Measurements from ENCODE around the gene EPN1. TPM values are rescaled to one million over a fixed set of nuclear protein-coding genes. Genes with fewer than 3 reads are reported as not detected.

Gene EPN1
- total and polyA plus RNA-seq, 2 experiments from 2014 or later = 47.1 to 223 TPM

DNA sequence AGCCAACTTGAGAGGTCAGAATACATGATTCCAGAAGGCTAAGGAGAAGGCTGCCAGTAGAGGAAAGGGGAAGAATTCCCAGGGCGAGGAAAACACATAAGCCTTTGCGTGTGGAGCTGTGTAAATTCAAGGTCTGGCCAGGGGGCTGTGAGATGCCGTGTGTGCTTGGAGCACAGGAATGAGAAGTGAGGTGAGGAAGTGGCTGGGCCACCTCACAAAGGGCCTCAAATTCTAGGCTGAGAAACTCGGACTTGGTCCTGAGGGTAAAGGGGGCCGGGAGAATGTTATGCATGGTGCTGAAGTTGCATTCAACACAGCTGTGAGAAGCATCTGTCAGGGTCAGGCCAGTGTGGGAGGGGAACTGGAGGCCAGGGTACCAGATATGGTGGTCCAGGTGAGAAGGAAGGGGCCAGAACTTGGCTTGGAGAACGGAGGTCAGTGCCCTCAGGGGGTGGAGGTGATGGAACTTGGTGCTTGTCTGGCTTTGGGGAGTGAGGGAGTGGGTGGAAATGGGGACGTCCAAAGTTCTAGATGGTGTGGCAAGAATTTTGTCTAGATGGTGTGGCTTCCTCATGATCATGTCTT lies 39.1 kb upstream of the EPN1 start:
- peaks cover 3% of the 10 kb centered on the region; the same call in 1 of the 2 replicates for H3K9me2 ChIP-seq (ENCODE audit: insufficient read depth)
- peaks cover 17% of the 10 kb centered on the region for H3K79me2 ChIP-seq (replicated peaks; ENCODE audit: insufficient read depth)
- TF ChIP-seq EZH2phosphoT487 (IDR thresholded peaks at IDR 0.05; ENCODE audit: unreplicated experiment) (no peak), POLR2AphosphoS5 (IDR thresholded peaks at IDR 0.05; ENCODE audit: low read depth) (no peak), STAT1 (IDR thresholded peaks at IDR 0.05; ENCODE audit: unreplicated experiment) (no peak), CREB1 (CRISPR knock-in tag; IDR thresholded peaks at IDR 0.05; ENCODE audit: low read depth) (no peak), ZNF331 (CRISPR knock-in tag; IDR thresholded peaks at IDR 0.05; ENCODE audit: low read depth) (no peak), ZNF114 (CRISPR knock-in tag; IDR thresholded peaks at IDR 0.05) (no peak), NANOG (IDR thresholded peaks at IDR 0.05; ENCODE audit: borderline replicate concordance) (no peak), EZH2 (IDR thresholded peaks at IDR 0.05; ENCODE audit: low read depth, unreplicated experiment) (no peak)
- TF ChIP-seq, protein P1, sequence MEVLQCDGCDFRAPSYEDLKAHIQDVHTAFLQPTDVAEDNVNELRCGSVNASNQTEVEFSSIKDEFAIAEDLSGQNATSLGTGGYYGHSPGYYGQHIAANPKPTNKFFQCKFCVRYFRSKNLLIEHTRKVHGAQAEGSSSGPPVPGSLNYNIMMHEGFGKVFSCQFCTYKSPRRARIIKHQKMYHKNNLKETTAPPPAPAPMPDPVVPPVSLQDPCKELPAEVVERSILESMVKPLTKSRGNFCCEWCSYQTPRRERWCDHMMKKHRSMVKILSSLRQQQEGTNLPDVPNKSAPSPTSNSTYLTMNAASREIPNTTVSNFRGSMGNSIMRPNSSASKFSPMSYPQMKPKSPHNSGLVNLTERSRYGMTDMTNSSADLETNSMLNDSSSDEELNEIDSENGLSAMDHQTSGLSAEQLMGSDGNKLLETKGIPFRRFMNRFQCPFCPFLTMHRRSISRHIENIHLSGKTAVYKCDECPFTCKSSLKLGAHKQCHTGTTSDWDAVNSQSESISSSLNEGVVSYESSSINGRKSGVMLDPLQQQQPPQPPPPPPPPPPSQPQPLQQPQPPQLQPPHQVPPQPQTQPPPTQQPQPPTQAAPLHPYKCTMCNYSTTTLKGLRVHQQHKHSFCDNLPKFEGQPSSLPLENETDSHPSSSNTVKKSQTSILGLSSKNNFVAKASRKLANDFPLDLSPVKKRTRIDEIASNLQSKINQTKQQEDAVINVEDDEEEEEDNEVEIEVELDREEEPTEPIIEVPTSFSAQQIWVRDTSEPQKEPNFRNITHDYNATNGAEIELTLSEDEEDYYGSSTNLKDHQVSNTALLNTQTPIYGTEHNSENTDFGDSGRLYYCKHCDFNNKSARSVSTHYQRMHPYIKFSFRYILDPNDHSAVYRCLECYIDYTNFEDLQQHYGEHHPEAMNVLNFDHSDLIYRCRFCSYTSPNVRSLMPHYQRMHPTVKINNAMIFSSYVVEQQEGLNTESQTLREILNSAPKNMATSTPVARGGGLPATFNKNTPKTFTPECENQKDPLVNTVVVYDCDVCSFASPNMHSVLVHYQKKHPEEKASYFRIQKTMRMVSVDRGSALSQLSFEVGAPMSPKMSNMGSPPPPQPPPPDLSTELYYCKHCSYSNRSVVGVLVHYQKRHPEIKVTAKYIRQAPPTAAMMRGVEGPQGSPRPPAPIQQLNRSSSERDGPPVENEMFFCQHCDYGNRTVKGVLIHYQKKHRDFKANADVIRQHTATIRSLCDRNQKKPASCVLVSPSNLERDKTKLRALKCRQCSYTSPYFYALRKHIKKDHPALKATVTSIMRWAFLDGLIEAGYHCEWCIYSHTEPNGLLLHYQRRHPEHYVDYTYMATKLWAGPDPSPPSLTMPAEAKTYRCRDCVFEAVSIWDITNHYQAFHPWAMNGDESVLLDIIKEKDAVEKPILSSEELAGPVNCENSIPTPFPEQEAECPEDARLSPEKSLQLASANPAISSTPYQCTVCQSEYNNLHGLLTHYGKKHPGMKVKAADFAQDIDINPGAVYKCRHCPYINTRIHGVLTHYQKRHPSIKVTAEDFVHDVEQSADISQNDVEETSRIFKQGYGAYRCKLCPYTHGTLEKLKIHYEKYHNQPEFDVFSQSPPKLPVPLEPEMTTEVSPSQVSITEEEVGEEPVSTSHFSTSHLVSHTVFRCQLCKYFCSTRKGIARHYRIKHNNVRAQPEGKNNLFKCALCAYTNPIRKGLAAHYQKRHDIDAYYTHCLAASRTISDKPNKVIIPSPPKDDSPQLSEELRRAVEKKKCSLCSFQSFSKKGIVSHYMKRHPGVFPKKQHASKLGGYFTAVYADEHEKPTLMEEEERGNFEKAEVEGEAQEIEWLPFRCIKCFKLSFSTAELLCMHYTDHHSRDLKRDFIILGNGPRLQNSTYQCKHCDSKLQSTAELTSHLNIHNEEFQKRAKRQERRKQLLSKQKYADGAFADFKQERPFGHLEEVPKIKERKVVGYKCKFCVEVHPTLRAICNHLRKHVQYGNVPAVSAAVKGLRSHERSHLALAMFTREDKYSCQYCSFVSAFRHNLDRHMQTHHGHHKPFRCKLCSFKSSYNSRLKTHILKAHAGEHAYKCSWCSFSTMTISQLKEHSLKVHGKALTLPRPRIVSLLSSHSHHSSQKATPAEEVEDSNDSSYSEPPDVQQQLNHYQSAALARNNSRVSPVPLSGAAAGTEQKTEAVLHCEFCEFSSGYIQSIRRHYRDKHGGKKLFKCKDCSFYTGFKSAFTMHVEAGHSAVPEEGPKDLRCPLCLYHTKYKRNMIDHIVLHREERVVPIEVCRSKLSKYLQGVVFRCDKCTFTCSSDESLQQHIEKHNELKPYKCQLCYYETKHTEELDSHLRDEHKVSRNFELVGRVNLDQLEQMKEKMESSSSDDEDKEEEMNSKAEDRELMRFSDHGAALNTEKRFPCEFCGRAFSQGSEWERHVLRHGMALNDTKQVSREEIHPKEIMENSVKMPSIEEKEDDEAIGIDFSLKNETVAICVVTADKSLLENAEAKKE (CRISPR knock-in tag; IDR thresholded peaks at IDR 0.05) = no peak
- TF ChIP-seq, protein P2, sequence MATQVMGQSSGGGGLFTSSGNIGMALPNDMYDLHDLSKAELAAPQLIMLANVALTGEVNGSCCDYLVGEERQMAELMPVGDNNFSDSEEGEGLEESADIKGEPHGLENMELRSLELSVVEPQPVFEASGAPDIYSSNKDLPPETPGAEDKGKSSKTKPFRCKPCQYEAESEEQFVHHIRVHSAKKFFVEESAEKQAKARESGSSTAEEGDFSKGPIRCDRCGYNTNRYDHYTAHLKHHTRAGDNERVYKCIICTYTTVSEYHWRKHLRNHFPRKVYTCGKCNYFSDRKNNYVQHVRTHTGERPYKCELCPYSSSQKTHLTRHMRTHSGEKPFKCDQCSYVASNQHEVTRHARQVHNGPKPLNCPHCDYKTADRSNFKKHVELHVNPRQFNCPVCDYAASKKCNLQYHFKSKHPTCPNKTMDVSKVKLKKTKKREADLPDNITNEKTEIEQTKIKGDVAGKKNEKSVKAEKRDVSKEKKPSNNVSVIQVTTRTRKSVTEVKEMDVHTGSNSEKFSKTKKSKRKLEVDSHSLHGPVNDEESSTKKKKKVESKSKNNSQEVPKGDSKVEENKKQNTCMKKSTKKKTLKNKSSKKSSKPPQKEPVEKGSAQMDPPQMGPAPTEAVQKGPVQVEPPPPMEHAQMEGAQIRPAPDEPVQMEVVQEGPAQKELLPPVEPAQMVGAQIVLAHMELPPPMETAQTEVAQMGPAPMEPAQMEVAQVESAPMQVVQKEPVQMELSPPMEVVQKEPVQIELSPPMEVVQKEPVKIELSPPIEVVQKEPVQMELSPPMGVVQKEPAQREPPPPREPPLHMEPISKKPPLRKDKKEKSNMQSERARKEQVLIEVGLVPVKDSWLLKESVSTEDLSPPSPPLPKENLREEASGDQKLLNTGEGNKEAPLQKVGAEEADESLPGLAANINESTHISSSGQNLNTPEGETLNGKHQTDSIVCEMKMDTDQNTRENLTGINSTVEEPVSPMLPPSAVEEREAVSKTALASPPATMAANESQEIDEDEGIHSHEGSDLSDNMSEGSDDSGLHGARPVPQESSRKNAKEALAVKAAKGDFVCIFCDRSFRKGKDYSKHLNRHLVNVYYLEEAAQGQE (IDR thresholded peaks at IDR 0.05; ENCODE audit: unreplicated experiment) = no peak
- TF ChIP-seq, protein P3, sequence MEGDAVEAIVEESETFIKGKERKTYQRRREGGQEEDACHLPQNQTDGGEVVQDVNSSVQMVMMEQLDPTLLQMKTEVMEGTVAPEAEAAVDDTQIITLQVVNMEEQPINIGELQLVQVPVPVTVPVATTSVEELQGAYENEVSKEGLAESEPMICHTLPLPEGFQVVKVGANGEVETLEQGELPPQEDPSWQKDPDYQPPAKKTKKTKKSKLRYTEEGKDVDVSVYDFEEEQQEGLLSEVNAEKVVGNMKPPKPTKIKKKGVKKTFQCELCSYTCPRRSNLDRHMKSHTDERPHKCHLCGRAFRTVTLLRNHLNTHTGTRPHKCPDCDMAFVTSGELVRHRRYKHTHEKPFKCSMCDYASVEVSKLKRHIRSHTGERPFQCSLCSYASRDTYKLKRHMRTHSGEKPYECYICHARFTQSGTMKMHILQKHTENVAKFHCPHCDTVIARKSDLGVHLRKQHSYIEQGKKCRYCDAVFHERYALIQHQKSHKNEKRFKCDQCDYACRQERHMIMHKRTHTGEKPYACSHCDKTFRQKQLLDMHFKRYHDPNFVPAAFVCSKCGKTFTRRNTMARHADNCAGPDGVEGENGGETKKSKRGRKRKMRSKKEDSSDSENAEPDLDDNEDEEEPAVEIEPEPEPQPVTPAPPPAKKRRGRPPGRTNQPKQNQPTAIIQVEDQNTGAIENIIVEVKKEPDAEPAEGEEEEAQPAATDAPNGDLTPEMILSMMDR (conservative IDR thresholded peaks at IDR 0.05; ENCODE audit: low read depth in 2 of 2) = no peak
- TF ChIP-seq, protein P4, sequence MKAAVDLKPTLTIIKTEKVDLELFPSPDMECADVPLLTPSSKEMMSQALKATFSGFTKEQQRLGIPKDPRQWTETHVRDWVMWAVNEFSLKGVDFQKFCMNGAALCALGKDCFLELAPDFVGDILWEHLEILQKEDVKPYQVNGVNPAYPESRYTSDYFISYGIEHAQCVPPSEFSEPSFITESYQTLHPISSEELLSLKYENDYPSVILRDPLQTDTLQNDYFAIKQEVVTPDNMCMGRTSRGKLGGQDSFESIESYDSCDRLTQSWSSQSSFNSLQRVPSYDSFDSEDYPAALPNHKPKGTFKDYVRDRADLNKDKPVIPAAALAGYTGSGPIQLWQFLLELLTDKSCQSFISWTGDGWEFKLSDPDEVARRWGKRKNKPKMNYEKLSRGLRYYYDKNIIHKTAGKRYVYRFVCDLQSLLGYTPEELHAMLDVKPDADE (IDR thresholded peaks at IDR 0.05) = no peak
- Mint-ChIP-seq H3K27me3 (ENCODE audit: insufficient read depth, low read depth, poor library complexity) (peaks cover 24% of the 10 kb centered on the region), H3K27ac (0 out of 2 replicates have a peak overlapping the region, but pooled peaks have one; percentile 99), H3K4me3 (peak overlapping the region; percentile 100), H3K9me3 (peaks cover 11% of the 10 kb centered on the region), H3K36me3 (ENCODE audit: low read depth) (peaks cover 20% of the 10 kb centered on the region), H3K4me1 (peaks cover 30% of the 10 kb centered on the region)
- peaks cover 25% of the 10 kb centered on the region for H3F3A ChIP-seq (replicated peaks; ENCODE audit: low read depth)
- DNase-seq (ENCODE audit: low spot score) (no peak), ATAC-seq (no peak)
- peak overlapping the region; percentile 84 for H3K4me3 ChIP-seq
- peaks cover 5% of the 10 kb centered on the region; the same call in 1 of the 2 replicates for H4K20me1 ChIP-seq (replicated peaks; ENCODE audit: insufficient read depth)
- H2AFZ ChIP-seq = no peak overlapping the region
- no peaks in the 10 kb centered on the region for H3K36me3 ChIP-seq (ENCODE audit: insufficient read depth)
- H3K27ac ChIP-seq (ENCODE audit: low read depth) = no peak overlapping the region
- H3K4me2 ChIP-seq = peak overlapping the region; percentile 98
- H3K27me3 ChIP-seq (ENCODE audit: insufficient read depth) = no peaks in the 10 kb centered on the region
- peaks cover 9% of the 10 kb centered on the region for H3K4me1 ChIP-seq (ENCODE audit: insufficient read depth)

All from GM23338 (cell line).